ENCODE data around the gene ENPEP.

The ENPEP gene

DNA sequence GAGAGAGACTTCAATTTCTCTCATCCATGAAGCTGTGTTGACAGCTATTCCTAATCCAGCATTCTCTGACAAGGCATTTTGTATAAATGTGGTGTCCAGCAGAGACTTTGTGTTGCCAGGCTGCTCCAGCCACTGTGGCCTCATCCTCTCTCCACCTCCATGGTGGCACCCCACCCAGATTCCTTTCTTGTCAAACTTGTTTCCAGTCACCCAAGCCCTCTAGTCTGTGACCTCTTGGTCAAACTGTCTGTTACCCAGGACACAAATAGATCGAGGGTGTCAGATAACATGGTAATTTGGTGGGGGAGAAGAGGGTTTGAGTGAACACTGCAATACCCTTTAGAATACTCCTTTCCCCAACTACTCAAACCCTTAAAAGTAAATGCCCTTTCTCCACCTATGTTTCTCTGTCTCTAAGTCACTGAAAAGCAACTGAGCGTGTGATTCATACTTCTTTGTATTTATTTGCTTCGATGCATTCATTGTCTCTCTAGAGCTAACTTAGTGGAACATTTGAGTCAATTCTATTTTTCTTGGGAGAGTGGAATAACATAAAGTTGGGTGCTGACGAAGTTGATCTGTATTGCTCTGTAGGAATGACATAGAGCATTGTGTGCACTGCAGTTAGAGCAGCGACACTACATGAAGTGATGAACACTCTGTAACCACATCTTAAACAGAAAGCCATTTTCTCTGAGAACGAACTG is 133.2 kb downstream of the ENPEP start:
- Histone ChIP-seq H3K9ac (ENCODE audit: low read length) (no peak overlapping the region), H2AK5ac (ENCODE audit: low read length) (no peak overlapping the region), H3K36me3 (ENCODE audit: control insufficient read depth in 1 of 2, insufficient read depth in 2 of 2, low read length in 2 of 2) (no peaks in the 10 kb centered on the region), H3K4me2 (ENCODE audit: low read length) (peak overlapping the region; percentile 24), H3K14ac (ENCODE audit: low read length) (no peak overlapping the region), H2BK12ac (ENCODE audit: low read length) (no peak overlapping the region), H3K23ac (ENCODE audit: low read length) (no peak overlapping the region), H3K79me2 (ENCODE audit: control insufficient read depth, insufficient read depth, low read length, poor library complexity) (no peaks in the 10 kb centered on the region), H3K9me3 (ENCODE audit: insufficient read depth, low read depth, low read length) (peaks cover 5% of the 10 kb centered on the region), H2AFZ (ENCODE audit: insufficient read depth, low read length, poor library complexity) (no peak overlapping the region), H3K79me1 (ENCODE audit: low read length) (no peaks in the 10 kb centered on the region), H3K4me1 (ENCODE audit: control insufficient read depth in 1 of 2, insufficient read depth in 2 of 2, low read length in 2 of 2) (peaks cover 6 to 12% of the 10 kb centered on the region in 2 experiments), H2BK120ac (ENCODE audit: insufficient read depth, low read length, poor library complexity) (no peak overlapping the region), H3K27ac (ENCODE audit: low read depth, low read length) (no peak overlapping the region), H2BK5ac (ENCODE audit: low read depth, low read length, poor library complexity) (no peak overlapping the region), H4K12ac (ENCODE audit: low read depth, low read length) (no peak overlapping the region), H3K4ac (ENCODE audit: low read depth, low read length) (no peak overlapping the region), H3K27me3 (ENCODE audit: insufficient read depth, low read length) (peaks cover 32% of the 10 kb centered on the region), H4K91ac (ENCODE audit: low read depth, low read length) (no peak overlapping the region), H3K18ac (ENCODE audit: low read length) (no peak overlapping the region), H3K4me3 (ENCODE audit: low read depth, low read length) (no peak overlapping the region), H4K8ac (ENCODE audit: low read depth, low read length) (no peak overlapping the region)
- no CpG with 5 or more reads among the region's 6 CpGs for WGBS (ENCODE audit: extremely low coverage, insufficient coverage, insufficient read length)
- DNase-seq = no peak

DNA sequence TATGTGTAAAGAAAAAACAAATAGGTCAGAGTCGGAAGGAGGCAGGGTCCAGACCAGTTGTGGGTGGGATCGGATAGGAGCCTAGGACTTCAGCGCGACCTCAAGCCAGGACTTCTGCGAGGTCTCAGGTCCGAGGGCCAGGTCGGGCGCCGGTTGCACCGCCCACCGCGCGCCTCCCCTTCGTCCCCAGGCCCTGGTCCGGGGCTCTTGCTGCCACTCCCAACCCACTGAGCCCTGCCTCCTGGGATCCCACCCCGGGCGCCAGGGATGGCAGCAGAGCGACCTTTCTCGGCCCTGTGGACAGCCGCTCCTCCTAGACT is 134.6 kb downstream of the ENPEP start:
- H3K14ac ChIP-seq (ENCODE audit: low read length) = no peak overlapping the region
- DNase-seq = no peak
- H3K27ac ChIP-seq (ENCODE audit: low read depth, low read length) = no peak overlapping the region
- no peaks in the 10 kb centered on the region for H3K79me2 ChIP-seq (ENCODE audit: control insufficient read depth, insufficient read depth, low read length, poor library complexity)
- no peak overlapping the region for H2BK5ac ChIP-seq (ENCODE audit: low read depth, low read length, poor library complexity)
- H3K79me1 ChIP-seq (ENCODE audit: low read length) = no peaks in the 10 kb centered on the region
- no peak overlapping the region for H3K23ac ChIP-seq (ENCODE audit: low read length)
- no peak overlapping the region for H2BK120ac ChIP-seq (ENCODE audit: insufficient read depth, low read length, poor library complexity)
- H4K8ac ChIP-seq (ENCODE audit: low read depth, low read length) = no peak overlapping the region
- peaks cover 5% of the 10 kb centered on the region for H3K9me3 ChIP-seq (ENCODE audit: insufficient read depth, low read depth, low read length)
- H3K9ac ChIP-seq (ENCODE audit: low read length) = no peak overlapping the region
- H3K4me3 ChIP-seq (ENCODE audit: low read depth, low read length) = no peak overlapping the region
- no peak overlapping the region for H2BK12ac ChIP-seq (ENCODE audit: low read length)
- WGBS (ENCODE audit: extremely low coverage, insufficient coverage, insufficient read length) = no CpG with 5 or more reads among the region's 20 CpGs
- no peak overlapping the region for H3K4ac ChIP-seq (ENCODE audit: low read depth, low read length)
- no peaks in the 10 kb centered on the region for H3K36me3 ChIP-seq (ENCODE audit: control insufficient read depth in 1 of 2, insufficient read depth in 2 of 2, low read length in 2 of 2)
- H3K18ac ChIP-seq (ENCODE audit: low read length) = no peak overlapping the region
- no peak overlapping the region for H3K4me2 ChIP-seq (ENCODE audit: low read length)
- no peak overlapping the region for H2AK5ac ChIP-seq (ENCODE audit: low read length)
- no peak overlapping the region for H4K12ac ChIP-seq (ENCODE audit: low read depth, low read length)
- no peak overlapping the region for H2AFZ ChIP-seq (ENCODE audit: insufficient read depth, low read length, poor library complexity)
- peaks cover 6 to 12% of the 10 kb centered on the region in 2 experiments for H3K4me1 ChIP-seq (ENCODE audit: control insufficient read depth in 1 of 2, insufficient read depth in 2 of 2, low read length in 2 of 2)
- H4K91ac ChIP-seq (ENCODE audit: low read depth, low read length) = no peak overlapping the region
- H3K27me3 ChIP-seq (ENCODE audit: insufficient read depth, low read length) = peaks cover 45% of the 10 kb centered on the region

DNA sequence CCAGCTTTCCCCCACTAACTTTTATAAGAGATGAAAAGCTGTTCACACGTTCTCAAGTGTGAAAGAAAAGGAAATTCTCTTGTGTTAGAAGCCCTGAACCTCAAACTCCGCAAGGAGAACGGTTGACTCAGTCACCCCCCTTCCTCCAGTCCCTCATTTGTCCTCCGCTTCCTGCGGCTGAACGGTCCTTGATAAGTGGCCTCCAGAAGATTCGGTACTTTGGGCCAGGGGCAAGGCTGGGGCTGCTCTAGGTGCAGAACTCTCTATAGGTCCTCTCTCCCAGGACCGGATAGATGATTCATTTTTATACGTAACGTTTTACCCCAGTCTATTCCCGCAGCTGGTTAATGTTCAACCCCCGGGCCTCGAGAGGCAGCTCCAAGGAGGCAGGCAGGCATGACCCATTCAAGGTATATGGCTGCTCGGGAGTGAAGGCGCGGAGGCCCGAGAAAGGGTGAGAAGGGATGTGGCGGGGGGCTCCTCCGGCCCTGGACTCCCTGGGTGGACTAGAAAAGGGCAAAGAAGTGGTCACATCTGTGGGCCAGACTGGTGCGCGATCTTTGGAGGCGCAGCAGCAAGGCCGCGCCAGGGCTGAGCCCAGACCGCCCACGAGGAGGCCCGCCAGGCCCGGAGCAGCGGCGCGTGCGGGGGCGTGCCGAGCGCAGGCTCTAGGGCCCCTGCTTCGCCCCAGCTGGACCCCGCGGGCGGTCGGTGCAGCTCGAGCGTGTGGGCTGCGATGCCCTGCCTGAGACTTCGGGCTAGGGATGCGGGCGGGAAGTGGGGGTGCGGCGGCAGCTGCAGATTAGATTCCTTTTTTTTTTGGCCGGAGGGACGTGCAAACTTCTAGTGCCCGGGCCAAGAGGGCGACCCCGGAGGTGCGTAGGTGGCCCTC is 135.2 kb downstream of the ENPEP start:
- H3K79me1 ChIP-seq (ENCODE audit: low read length) = no peaks in the 10 kb centered on the region
- no peak overlapping the region for H2BK12ac ChIP-seq (ENCODE audit: low read length)
- H2AFZ ChIP-seq (ENCODE audit: insufficient read depth, low read length, poor library complexity) = no peak overlapping the region

DNA sequence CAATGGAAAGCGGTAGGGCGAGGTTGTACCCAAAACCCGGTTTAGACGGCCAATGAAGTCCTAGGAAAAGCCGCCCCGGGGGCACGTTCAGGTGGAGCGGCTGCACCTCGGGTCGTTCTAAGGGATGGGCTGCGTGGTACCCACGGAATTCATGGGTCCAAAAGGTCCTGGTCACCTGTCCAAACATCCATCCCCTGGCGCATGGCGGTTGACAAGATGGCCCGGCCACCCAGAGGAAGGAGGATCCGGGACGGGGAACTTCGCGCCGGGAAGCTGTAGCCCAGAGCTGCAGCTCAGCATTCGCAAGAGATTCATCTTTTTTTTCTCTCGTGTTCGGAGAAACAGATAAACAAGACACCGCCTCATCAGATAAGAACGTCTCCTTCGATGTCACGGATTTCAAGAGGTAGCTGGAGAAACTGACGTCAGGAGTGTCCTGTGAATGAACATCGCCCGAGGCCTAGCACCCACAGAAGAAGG is 136.1 kb downstream of the ENPEP start:
- Histone ChIP-seq H4K91ac (ENCODE audit: low read depth, low read length) (no peak overlapping the region), H3K27ac (ENCODE audit: low read depth, low read length) (no peak overlapping the region), H3K18ac (ENCODE audit: low read length) (no peak overlapping the region), H2BK12ac (ENCODE audit: low read length) (no peak overlapping the region), H4K12ac (ENCODE audit: low read depth, low read length) (no peak overlapping the region), H2AFZ (ENCODE audit: insufficient read depth, low read length, poor library complexity) (no peak overlapping the region), H2BK120ac (ENCODE audit: insufficient read depth, low read length, poor library complexity) (no peak overlapping the region), H3K79me1 (ENCODE audit: low read length) (no peaks in the 10 kb centered on the region), H3K79me2 (ENCODE audit: control insufficient read depth, insufficient read depth, low read length, poor library complexity) (no peaks in the 10 kb centered on the region), H2BK5ac (ENCODE audit: low read depth, low read length, poor library complexity) (no peak overlapping the region), H3K4me2 (ENCODE audit: low read length) (no peak overlapping the region), H3K4me1 (ENCODE audit: control insufficient read depth in 1 of 2, insufficient read depth in 2 of 2, low read length in 2 of 2) (peaks cover 6 to 12% of the 10 kb centered on the region in 2 experiments), H3K9ac (ENCODE audit: low read length) (no peak overlapping the region), H4K8ac (ENCODE audit: low read depth, low read length) (no peak overlapping the region), H2AK5ac (ENCODE audit: low read length) (no peak overlapping the region), H3K4me3 (ENCODE audit: low read depth, low read length) (no peak overlapping the region), H3K9me3 (ENCODE audit: insufficient read depth, low read depth, low read length) (peaks cover 5% of the 10 kb centered on the region), H3K36me3 (ENCODE audit: control insufficient read depth in 1 of 2, insufficient read depth in 2 of 2, low read length in 2 of 2) (no peaks in the 10 kb centered on the region), H3K27me3 (ENCODE audit: insufficient read depth, low read length) (peaks cover 55% of the 10 kb centered on the region), H3K23ac (ENCODE audit: low read length) (no peak overlapping the region), H3K14ac (ENCODE audit: low read length) (no peak overlapping the region), H3K4ac (ENCODE audit: low read depth, low read length) (no peak overlapping the region)
- no peak for DNase-seq
- no CpG with 5 or more reads among the region's 30 CpGs for WGBS (ENCODE audit: extremely low coverage, insufficient coverage, insufficient read length)

More for the DNA sequence above, 135.2 kb downstream of the ENPEP start:
- Histone ChIP-seq H3K36me3 (ENCODE audit: control insufficient read depth in 1 of 2, insufficient read depth in 2 of 2, low read length in 2 of 2) (no peaks in the 10 kb centered on the region), H3K4me2 (ENCODE audit: low read length) (peak overlapping the region; percentile 45), H4K12ac (ENCODE audit: low read depth, low read length) (no peak overlapping the region), H3K27me3 (ENCODE audit: insufficient read depth, low read length) (peaks cover 51% of the 10 kb centered on the region), H3K27ac (ENCODE audit: low read depth, low read length) (no peak overlapping the region), H3K14ac (ENCODE audit: low read length) (no peak overlapping the region), H3K4me1 (ENCODE audit: control insufficient read depth in 1 of 2, insufficient read depth in 2 of 2, low read length in 2 of 2) (peaks cover 6 to 12% of the 10 kb centered on the region in 2 experiments), H3K4me3 (ENCODE audit: low read depth, low read length) (no peak overlapping the region), H2BK5ac (ENCODE audit: low read depth, low read length, poor library complexity) (no peak overlapping the region), H3K4ac (ENCODE audit: low read depth, low read length) (no peak overlapping the region), H3K9ac (ENCODE audit: low read length) (no peak overlapping the region), H3K18ac (ENCODE audit: low read length) (no peak overlapping the region), H3K23ac (ENCODE audit: low read length) (no peak overlapping the region), H2AK5ac (ENCODE audit: low read length) (no peak overlapping the region), H3K9me3 (ENCODE audit: insufficient read depth, low read depth, low read length) (peaks cover 5% of the 10 kb centered on the region), H3K79me2 (ENCODE audit: control insufficient read depth, insufficient read depth, low read length, poor library complexity) (no peaks in the 10 kb centered on the region), H4K91ac (ENCODE audit: low read depth, low read length) (no peak overlapping the region), H2BK120ac (ENCODE audit: insufficient read depth, low read length, poor library complexity) (no peak overlapping the region), H4K8ac (ENCODE audit: low read depth, low read length) (no peak overlapping the region)
- no peak for DNase-seq
- WGBS (ENCODE audit: extremely low coverage, insufficient coverage, insufficient read length) = no CpG with 5 or more reads among the region's 54 CpGs

Measured in trophoblast cell (in vitro differentiated cells and primary cell).